GM21528 (cell line): ENCODE measurements around the gene PHACTR3.
"Not testable (repeated sequence)": the region's sequence is repeated elsewhere in the genome, so short reads cannot be mapped to it uniquely, and the experiment has no call there.

Experiments
- ATAC-seq: cut with Tn5 transposase; IDR thresholded peaks from one replicate; pipeline ENCODE4 v1.9.1; 2021; ENCODE audit warnings: mild to moderate bottlenecking, moderate library complexity; ENCODE audit not compliant: unreplicated experiment, low FRiP score

Gene PHACTR3

DNA sequence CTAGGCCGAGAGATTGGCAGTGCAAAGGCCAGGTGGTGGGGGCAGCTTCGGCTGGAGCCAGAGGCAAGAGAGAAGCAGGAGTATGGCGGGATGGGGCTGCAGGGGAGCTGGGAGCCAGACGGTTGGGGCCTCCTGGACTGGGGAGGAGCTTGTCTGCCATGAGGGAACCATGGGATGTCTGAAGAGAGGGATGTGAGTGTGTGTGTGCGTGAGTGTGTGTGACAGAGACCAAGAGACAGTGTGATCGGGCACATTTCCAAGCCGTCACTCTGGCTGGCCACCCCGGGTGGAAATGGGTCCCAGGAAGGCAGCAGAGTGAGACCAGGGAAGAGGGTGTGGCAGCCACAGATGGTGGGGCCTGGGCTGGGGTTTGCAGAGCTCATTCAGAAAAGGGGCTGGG, 13.8 kb downstream of the PHACTR3 start:
- no peak for ATAC-seq

DNA sequence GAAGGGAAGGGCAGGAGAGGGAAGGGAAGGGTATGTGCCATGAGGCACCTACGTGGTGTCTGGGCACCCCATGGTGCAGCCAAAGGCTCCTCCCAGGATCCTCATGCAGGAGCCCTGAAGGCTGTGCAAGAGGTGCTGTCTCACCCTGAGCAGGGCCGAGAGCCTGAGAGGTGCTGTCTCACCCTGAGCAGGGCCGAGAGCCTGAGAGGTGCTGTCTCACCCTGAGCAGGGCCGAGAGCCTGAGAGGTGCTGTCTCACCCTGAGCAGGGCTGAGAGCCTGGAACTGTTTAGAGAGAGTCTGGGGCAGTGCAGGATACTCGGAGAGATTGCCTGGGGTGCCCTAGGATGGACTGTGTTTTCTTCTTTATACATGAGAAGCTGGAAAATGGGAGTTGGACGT, 14.2 kb downstream of the PHACTR3 start:
- ATAC-seq, result not testable (repeated sequence)

DNA sequence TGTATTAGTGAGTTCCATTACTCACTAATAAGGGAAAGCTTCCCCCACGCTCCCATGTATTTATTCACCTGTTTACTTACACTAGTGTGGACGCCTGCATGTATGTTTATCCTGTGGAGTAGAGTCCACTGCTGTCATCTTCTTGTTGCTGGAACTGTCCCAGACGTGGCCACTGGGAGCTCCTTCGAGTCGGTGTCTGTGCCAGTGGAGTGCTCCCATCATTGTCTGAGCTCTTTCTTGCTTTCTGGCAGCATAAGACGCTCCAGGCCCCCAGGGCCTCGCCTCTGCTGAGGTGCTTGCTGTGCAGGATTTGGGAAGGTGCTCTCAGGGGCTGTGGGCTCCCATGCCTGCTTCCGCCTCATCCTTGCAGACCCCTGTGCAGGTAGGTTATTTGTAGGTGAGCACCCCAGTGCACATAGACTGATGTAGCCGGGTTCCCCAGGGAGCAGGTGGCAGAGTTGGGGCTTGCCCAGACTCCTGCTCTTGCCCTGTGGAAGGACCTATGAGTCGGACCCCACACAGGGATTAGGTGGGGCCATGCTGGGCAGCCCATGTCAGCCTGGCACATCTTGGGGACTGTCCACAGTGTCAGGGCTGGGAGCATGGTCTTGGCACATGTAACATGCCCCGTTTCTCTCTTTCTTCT, 16.6 kb downstream of the PHACTR3 start:
- no peak for ATAC-seq

DNA sequence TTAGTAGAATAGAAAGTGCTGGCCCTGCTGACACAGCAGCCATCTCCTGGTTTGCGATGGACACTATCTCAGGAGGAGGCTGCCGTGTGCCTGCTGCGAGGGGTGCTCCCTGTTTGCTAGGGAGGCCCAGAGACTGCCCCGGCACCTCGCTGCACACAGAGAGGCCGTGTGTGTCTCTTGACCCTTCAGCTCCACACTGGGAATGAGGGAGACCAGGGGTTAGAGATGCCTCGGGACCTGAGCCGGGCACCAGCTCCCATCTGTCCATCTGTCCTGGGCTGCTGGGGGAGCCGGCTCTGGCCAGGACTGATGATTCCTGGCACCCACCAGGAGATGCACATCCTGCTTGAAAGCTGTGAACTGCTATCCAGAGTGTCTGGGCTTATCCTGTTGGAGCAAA, 18.2 kb downstream of the PHACTR3 start:
- ATAC-seq, result no peak

DNA sequence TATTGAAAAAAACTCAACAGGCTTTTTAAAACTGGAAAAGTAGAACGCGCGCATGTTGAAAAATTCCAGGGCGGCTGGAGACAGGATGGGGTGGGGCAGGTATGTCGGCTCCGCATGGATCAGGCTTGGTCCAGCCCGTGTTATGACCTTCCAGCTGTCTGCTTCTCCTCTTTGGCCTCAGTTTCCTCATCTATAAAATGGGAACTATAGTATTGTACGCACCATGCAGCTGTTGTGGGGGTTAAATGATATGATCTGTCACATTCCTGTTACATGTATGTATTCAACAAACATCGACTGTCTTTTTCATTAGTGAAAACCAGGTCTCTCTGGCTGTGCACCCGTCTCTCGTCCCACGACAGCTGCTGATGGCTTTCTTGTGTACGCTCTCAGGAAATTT, 18.8 kb downstream of the PHACTR3 start:
- no peak for ATAC-seq

DNA sequence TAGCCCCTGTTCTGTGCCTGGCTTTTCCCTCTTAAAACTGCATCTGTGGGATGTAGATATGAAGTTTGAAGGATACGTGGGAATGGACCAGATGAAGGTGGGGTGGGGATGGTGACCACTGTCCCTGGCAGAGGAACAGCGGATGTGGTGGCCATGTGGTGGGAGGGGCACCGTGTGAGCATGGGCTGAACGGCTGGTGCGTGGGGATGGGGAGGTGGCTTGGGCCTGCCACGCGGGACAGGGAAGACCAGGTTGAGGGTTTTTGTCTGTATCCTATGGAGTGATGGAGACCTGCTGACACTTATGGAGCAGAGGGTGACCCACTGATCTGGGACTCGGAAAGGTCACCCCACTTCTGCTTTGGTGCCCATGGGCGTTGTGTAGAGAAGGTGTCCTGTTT, 19.2 kb downstream of the PHACTR3 start:
- ATAC-seq, result no peak

DNA sequence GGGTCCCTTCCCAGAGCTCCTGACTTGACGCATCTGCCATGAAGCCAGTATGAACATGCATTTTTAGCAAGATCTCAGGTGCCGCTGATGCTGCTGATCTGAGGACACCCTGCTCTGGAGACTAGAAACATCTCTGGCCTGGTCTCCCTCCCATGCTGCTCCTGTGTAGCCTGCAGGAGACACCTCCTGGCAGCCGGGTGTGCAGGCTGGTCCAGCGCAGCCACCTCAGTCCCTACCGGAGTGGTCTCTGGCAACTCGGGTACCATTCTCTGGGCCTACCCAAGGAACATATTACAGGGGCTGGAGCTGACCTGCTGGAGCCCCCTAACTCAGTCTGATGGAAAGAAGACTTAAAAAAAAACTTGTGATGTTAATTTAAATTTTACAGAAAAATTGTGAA, 20.1 kb downstream of the PHACTR3 start:
- ATAC-seq, result no peak

DNA sequence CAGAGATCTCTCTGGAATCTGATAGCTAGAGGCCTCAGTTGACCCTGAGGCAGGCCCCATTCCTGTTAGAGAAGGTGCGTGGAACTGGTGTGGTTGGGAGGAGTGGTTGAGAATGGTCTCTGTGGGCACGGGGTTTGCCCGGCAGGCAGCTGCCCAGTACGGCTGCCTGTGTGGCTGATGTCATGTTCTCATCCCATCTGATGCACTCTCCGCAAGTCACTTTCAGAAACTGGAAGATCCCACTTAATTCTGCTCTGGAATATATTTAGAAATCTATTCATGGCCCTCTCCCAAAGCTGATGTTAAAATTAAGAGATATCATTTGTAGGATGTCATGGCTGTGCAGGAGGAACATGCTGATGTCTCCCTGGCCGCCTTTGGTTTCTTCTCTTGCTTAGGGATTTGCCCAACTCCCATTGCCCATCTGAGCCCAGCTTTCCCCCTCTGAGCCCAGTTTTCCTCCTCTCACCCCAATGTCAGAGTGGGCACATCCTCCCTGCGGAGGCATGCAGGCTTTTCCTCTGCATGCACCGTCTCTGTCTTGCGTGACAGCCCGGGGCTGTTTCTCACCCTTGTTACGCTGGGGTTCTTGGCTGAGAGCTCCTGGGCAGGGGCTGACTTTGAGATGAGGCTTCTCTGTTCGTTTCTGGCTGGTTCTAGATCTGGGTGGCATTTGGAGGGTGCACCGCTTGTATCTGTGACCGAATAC, 21.0 kb downstream of the PHACTR3 start:
- ATAC-seq, result no peak

DNA sequence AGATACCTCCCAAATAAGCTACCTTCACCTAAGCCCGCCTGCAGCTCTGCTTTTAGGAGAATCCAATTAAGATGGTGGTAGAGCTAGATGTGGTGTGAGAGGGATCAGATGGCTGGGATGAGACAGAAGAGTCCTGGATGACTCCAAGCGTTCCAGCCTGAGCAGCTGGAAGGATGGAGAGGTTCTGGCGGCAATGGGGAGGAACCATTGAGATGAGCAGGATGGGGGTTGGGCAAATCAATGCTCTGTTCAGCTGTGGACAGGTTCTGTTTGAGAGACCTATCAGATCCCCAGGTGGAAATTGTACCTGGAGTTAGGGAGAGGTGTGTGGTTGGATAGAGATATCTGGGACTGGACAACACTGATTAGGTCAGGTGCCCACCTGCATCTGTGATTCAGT, 23.0 kb downstream of the PHACTR3 start:
- no peak for ATAC-seq

DNA sequence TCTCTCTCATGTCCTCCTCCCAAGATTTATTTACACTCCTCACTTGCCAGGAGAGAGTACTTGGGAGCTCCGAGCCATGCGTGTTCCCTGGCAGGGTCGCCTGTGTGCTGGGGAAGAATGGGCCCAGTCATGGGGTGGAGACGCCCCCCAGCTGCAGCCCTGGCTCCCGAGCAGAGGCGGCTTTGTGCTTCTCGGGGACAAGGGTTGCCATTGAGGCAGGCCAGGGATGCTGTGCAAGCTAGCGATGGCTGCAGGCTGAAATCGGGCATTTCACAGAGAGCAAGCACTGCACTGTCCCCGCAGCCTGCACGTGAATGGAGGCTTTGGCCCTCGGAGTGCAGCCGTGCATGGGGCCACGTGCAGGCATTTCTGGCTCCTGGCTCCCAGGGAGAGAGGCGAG, 23.8 kb downstream of the PHACTR3 start:
- no peak for ATAC-seq

DNA sequence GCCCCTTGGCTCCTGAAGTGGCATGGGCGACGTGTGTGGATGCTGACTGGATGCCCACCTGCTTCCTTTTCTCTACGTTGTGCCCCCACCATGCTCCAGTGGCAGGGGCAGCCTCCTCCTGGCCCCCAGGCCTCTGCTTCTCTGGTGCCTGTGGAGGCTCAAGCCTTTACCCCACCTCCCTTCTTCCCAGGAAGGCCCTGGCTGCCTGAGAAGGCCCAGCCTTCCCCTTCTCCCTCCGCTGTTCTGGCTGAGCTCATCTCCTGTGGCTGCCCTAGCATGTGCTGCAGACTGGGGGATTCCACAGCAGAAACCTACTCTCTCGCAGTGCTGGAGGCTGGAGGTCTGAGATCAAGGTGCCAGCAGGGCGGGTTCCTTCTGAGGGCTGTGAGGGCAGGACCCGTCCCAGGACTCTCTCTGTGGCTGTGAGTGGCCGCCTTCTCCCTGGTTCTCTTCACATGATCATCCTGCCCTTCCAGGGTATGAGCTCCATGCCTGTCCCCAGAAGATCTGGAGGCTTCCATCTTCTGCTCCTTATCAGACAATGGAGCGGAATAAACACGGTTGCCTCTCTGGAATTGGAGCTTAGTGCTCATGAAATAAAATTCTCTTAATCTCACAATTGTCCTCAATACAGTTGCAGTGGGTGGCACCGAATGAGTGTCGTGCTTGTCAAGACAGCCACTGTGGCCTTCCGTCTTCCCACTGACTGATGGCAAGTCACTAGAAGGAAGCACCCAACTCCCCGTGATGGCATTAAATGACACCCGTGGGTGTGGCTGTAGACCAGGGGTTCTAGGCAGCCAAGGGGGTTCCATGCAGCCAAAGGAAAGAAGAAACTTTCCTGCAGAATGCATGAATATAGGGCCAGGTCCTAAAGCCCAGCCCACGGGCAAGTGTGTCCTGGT, 25.1 kb downstream of the PHACTR3 start:
- no peak for ATAC-seq

DNA sequence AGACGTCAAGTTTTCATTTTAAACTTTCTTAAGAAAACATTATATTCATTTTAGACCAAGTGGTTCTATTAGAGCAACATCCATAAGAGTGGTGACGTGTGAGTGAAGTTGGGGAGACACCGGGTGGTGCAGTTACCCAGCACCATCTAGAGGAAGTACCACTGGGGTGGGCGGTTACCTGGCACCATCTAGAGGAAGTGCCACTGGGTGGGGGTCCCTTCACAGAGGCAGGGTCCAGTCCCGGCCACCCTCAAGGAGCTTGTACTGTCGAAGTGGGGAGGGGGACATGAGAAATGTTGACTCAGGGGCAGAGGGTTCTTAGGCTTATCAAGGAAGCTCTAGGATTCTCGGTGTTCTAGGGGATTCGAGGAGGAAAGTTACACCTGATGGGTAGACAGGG, 26.2 kb downstream of the PHACTR3 start:
- no peak for ATAC-seq

DNA sequence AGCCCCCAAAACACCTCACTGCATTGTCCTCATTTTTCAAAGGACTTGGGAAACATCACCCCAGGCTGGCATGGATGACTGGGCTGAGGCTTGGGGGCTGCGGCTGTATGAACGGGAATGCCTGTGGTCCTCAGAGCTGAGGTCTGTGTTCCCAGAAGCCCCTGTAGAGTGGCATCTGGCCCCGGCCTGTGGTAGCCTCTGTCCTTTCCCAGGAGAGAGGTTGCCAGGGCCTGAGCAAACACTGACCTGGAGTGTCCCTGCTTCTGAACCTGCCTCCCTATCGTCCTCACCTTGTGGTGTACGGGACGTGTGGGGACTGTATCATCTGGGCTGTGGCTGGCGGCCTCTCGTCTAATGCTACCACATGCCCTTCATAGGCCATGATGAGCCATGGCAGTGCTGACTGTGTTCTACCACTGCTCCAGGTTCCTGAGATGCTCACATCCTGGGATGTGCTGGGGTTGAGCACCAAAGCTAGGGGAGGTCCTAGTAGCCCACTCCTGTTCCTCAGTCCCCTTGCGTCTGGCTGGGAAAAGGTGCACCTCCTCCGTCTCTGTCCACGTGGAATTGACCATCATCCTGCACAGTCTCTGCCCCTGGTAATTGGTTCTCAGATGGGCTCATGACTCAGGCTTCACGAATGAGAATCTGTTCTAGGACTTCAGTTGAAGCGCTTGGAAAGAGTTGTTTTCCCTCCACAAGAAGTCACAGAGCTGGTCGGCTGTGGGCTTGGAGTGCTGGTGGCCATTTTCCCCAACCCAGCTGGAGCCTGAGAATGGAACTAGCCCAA, 27.6 kb downstream of the PHACTR3 start:
- no peak for ATAC-seq

DNA sequence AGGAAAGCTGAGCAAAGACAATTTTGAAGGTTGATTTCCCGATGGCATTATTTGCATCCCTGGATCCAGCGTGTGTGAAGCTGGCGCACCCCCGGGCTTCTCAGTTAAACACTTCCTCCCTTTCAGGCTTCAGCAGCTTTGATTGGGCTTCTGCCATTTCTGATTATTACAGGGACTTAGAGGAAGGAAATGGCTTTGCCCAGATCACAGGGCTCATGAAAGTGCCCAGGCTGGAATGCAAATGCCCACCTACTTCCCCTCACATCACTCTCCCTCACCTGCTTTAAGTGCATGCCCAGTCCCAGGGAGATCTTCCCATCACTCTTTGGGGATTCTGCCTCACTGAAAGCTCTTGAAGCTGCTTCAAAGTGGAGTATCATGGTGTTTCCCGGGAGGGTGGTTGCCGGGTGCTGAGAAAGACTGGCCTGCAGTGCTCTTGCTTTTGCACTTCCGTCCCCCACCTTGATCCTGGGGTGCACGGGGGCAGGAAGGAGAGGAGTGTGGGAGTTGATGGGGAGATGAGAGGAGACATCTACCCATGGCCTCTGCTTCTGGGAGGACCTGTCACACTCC, 28.3 kb downstream of the PHACTR3 start:
- no peak for ATAC-seq

DNA sequence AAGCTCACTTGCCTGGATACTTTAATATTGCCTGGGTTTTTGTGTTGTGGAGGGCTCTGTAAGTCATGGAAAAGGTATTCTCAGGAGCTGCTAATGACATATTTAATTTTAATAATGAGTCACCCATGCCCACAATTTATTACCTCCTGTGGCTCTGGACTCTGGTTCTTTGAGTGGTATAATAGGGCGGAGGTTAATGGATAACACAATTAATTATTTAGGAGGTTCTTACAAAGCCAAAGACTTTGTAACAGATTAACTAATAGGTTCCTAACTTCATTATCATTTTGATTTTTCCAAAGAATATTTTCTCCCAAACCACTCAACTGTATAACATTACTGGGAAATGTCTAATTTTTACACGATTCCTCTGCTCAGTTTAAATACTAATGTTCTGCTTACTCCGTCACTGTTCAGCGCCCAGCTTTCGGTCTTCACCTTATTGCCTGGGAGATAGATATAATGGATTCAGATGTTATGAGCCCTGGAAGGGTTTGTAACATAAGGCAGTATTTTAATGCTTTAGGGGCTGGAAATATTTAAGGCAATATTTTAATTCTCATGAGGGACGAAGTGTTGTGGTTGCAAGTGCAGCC, 29.4 kb downstream of the PHACTR3 start:
- ATAC-seq, result no peak

DNA sequence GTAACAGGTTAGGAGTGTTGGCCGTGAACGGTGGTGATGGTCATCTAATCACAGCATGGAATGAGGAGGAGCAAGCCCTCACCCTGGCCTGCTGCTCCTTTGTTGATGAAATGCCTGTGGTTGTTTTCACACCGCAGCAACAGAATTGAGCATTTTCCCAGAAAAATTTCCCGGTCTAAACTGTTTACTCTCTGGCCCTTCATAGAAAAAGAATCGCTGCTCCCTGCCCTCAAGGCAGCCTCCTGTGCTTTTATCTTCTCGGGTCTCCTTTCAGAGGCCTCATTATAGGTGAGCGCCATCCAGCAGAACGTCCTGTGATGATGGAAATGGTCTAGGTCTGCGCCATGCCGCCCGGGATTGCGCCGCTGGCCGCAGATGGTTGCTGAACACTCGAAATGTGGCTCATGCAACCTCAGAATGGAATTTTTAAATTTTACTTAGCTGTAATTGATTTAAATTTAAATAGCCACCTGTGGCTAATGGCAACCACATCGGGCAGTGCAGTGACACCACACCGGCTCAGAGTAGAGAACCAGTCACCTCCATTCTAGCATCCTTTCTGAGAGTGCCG, 30.2 kb downstream of the PHACTR3 start:
- no peak for ATAC-seq

DNA sequence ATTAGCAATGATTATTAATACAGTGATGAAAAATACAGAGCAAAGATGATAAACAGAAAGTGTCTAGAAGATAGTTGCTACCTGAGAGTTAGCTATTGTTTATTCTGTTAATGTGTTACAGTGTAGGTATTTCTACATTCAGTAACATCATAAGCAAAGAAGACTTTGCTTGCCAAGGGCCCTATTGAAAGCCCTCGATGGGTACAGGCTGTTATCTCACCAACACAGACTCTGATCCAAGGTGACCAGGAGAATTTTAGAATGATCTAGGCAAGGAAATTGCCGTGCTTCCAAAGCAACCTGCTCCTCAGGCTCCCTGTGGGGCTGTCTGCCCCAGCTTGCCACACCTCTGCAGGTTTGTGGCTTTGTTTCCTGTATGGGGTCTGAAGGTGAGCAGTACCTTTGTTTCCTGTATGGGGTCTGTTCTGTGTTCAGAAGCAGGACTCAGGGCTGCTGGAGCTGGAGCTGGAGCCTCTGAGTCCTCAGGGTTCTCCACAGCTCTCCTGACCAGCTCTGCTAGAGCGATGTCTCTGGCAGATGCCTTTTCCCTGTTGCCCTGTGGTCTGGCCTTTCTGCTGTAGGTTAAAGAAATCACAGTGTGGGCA, 32.5 kb downstream of the PHACTR3 start:
- ATAC-seq, result no peak

DNA sequence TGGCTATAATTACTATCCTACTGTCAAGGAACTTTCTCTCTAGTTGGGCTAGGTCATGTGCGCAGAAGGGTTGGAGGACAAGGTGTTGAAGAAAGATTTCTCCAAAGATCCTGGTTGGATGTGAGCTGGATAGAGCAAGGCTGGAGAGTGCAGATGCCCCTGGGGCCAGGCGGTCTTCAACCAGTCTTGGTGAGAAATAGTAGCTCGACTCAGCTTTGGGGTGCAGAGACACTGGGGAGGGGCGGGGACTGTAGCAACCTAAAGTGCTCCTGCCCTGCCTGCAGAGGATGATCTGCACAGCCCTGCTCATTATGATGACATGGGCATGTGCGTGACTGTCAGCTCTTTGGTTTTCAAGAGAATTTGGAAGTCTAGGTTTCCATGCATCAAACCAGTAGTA, 35.9 kb downstream of the PHACTR3 start:
- no peak for ATAC-seq

DNA sequence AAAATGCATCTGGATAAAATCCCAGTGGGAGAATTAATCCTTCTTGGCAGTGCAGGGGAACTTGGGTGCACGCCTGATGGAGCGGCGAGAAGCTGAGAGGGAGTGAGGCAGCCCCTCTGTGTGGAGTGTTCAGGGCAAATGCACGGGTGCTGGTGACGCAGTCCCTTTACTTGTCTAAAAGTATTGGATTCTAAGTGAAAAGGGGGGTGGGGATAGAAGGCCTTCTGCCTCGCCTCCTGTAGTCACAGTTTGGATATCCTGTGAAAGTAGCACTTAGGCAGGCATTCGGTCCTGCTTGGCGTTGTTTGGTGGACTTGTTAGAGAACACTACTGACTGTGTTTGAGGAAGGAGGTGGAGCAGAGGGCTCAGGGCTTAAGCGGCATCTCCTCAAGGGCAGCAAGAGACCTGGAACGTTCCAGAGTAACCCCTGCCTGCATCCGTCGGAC, 39.3 kb downstream of the PHACTR3 start:
- no peak for ATAC-seq
